HepG2 (cell line): ENCODE results near the gene ANKRD40. TPM values are rescaled to one million over a fixed set of nuclear protein-coding genes. Genes with fewer than 3 reads are reported as not detected.

Source experiments
- BHLHE40 ChIP-seq: IDR thresholded peaks from 2 replicates; pipeline ENCODE4 v1.6.1; 2011; ENCODE audit warnings: low read length, improper control_type of control experiment
- CHCHD3 ChIP-seq: sonication (generic); formaldehyde crosslinking; IDR thresholded peaks from 2 replicates; pipeline ENCODE4 v1.8.0; 2022; ENCODE audit warnings: mild to moderate bottlenecking, missing genetic modification reagents, moderate library complexity
- KLF9 ChIP-seq: IDR thresholded peaks from 2 replicates; pipeline ENCODE4 v1.6.1; 2016; ENCODE audit warnings: low read depth
- KMT2A ChIP-seq: sonication (generic); formaldehyde crosslinking; IDR thresholded peaks from 2 replicates; pipeline ENCODE4 v1.4.0; 2020; ENCODE audit warnings: missing genetic modification reagents
- NCOA5 ChIP-seq: sonication (generic); formaldehyde crosslinking; IDR thresholded peaks from 2 replicates; pipeline ENCODE4 v1.4.0; 2020; ENCODE audit warnings: missing genetic modification reagents
- NR1H2 ChIP-seq: sonication (generic); formaldehyde crosslinking; IDR thresholded peaks from 2 replicates; pipeline ENCODE4 v1.8.1; 2022; ENCODE audit warnings: low read depth, missing genetic modification reagents, borderline replicate concordance
- NR2F1 ChIP-seq, 2 experiments: fragments of 450-650 bp in 1 of 2; formaldehyde crosslinking in 1 of 2; IDR thresholded peaks; 2 replicates each; pipeline versions ENCODE4 v1.5.0 to v1.6.1; 2016 to 2020; ENCODE audit warnings: mild to moderate bottlenecking in 1 of 2, missing compliant biosample characterization in 1 of 2, missing genetic modification reagents in 1 of 2, moderate library complexity in 1 of 2
- SOX5 ChIP-seq: IDR thresholded peaks from 2 replicates; pipeline ENCODE4 v1.6.1; 2016; ENCODE audit warnings: borderline replicate concordance
- YEATS2 ChIP-seq: sonication (generic); formaldehyde crosslinking; IDR thresholded peaks from 2 replicates; pipeline ENCODE4 v1.4.0; 2020; ENCODE audit warnings: missing genetic modification reagents, borderline replicate concordance
- ZNF251 ChIP-seq: sonication (generic); formaldehyde crosslinking; IDR thresholded peaks from 2 replicates; pipeline ENCODE4 v1.9.0; 2021; ENCODE audit warnings: mild to moderate bottlenecking, missing genetic modification reagents
- ZNF562 ChIP-seq: sonication (generic); formaldehyde crosslinking; IDR thresholded peaks from 2 replicates; pipeline ENCODE4 v1.8.0; 2022; ENCODE audit warnings: missing genetic modification reagents, borderline replicate concordance
- ZNF605 ChIP-seq: sonication (generic); formaldehyde crosslinking; IDR thresholded peaks from 2 replicates; pipeline ENCODE4 v1.8.0; 2022; ENCODE audit warnings: mild to moderate bottlenecking, missing genetic modification reagents
- ZNF766 ChIP-seq: sonication (generic); formaldehyde crosslinking; IDR thresholded peaks from 2 replicates; pipeline ENCODE4 v1.5.0; 2020; ENCODE audit warnings: missing genetic modification reagents, borderline replicate concordance
- ZNF878 ChIP-seq: sonication (generic); formaldehyde crosslinking; IDR thresholded peaks from 2 replicates; pipeline ENCODE4 v1.8.1; 2023; ENCODE audit warnings: mild to moderate bottlenecking, missing genetic modification reagents, moderate library complexity
- ZSCAN9 ChIP-seq: IDR thresholded peaks from 2 replicates; pipeline ENCODE4 v1.6.1; 2016; ENCODE audit warnings: borderline replicate concordance
- polyA plus RNA-seq, 8 experiments: library from polyadenylated mRNA; depleted of rRNA in 3 of 8; stranded (reverse) in 7 of 8; unstranded in 1 of 8; fragments of >200 nt; fragmentation: Illumina TruSeq in 4 of 8; extraction: Trizol in 4 of 8; gene quantifications; 2 replicates each; pipeline versions ENCODE4 v1.2.1 to v1.2.3, GENCODE V29; 2011 to 2016; ENCODE audit warnings: low read depth in 4 of 8, missing spikeins in 1 of 8, mixed read lengths in 1 of 8; ENCODE audit not compliant: insufficient read depth in 1 of 8
- total RNA-seq, 5 experiments: library from RNA; depleted of rRNA; stranded (reverse); fragments of >200 nt; fragmentation: Illumina TruSeq; extraction: Trizol; gene quantifications; 2 replicates each; pipeline ENCODE4 v1.2.3, GENCODE V29; 2016; ENCODE audit warnings: low read depth in 1 of 5
- TF ChIP-seq, protein P1 (sequence below): IDR thresholded peaks from 2 replicates; pipeline ENCODE4 v1.6.1; 2012; ENCODE audit warnings: inconsistent platforms
- TF ChIP-seq, protein P2 (sequence below): sonication (generic); formaldehyde crosslinking; IDR thresholded peaks from 2 replicates; pipeline ENCODE4 v1.5.0; 2020; ENCODE audit warnings: missing genetic modification reagents
- TF ChIP-seq, protein P3 (sequence below): sonication (generic); formaldehyde crosslinking; IDR thresholded peaks from 2 replicates; pipeline ENCODE4 v1.4.0; 2020; ENCODE audit warnings: missing genetic modification reagents, mild to moderate bottlenecking, borderline replicate concordance
- TF ChIP-seq, protein P4 (sequence below): sonication (generic); formaldehyde crosslinking; IDR thresholded peaks from 2 replicates; pipeline ENCODE4 v1.4.0; 2020; ENCODE audit warnings: low read depth, mild to moderate bottlenecking, missing genetic modification reagents
- TF ChIP-seq, protein P5 (sequence below): sonication (generic); formaldehyde crosslinking; IDR thresholded peaks from 2 replicates; pipeline ENCODE4 v1.4.0; 2020; ENCODE audit warnings: missing genetic modification reagents
- TF ChIP-seq, protein P6 (sequence below): sonication (generic); formaldehyde crosslinking; IDR thresholded peaks from 2 replicates; pipeline ENCODE4 v1.4.0; 2020; ENCODE audit warnings: missing genetic modification reagents

ANKRD40 gene
- total and polyA plus RNA-seq, 2 of the 13 experiments (the other 11 are each of a cell fraction or from before 2014, with no cell fraction given), result 35.0 to 46.4 TPM

GRCh38 chr17:50679008-50679544 lies 28.6 kb downstream of the ANKRD40 start (continued):
- no peak for TF ChIP-seq CHCHD3 (CRISPR knock-in tag)
- TF ChIP-seq, protein P1, sequence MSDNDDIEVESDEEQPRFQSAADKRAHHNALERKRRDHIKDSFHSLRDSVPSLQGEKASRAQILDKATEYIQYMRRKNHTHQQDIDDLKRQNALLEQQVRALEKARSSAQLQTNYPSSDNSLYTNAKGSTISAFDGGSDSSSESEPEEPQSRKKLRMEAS, result peak; percentile 56; the same call in 1 of the 2 replicates
- no peak for TF ChIP-seq ZNF878
- TF ChIP-seq, protein P2, sequence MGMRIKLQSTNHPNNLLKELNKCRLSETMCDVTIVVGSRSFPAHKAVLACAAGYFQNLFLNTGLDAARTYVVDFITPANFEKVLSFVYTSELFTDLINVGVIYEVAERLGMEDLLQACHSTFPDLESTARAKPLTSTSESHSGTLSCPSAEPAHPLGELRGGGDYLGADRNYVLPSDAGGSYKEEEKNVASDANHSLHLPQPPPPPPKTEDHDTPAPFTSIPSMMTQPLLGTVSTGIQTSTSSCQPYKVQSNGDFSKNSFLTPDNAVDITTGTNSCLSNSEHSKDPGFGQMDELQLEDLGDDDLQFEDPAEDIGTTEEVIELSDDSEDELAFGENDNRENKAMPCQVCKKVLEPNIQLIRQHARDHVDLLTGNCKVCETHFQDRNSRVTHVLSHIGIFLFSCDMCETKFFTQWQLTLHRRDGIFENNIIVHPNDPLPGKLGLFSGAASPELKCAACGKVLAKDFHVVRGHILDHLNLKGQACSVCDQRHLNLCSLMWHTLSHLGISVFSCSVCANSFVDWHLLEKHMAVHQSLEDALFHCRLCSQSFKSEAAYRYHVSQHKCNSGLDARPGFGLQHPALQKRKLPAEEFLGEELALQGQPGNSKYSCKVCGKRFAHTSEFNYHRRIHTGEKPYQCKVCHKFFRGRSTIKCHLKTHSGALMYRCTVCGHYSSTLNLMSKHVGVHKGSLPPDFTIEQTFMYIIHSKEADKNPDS (CRISPR knock-in tag), result no peak
- no peak for TF ChIP-seq ZNF562 (CRISPR knock-in tag)
- peak; percentile 72; the same call in 1 of the 2 replicates for TF ChIP-seq SOX5 (CRISPR knock-in tag)
- TF ChIP-seq, protein P3, sequence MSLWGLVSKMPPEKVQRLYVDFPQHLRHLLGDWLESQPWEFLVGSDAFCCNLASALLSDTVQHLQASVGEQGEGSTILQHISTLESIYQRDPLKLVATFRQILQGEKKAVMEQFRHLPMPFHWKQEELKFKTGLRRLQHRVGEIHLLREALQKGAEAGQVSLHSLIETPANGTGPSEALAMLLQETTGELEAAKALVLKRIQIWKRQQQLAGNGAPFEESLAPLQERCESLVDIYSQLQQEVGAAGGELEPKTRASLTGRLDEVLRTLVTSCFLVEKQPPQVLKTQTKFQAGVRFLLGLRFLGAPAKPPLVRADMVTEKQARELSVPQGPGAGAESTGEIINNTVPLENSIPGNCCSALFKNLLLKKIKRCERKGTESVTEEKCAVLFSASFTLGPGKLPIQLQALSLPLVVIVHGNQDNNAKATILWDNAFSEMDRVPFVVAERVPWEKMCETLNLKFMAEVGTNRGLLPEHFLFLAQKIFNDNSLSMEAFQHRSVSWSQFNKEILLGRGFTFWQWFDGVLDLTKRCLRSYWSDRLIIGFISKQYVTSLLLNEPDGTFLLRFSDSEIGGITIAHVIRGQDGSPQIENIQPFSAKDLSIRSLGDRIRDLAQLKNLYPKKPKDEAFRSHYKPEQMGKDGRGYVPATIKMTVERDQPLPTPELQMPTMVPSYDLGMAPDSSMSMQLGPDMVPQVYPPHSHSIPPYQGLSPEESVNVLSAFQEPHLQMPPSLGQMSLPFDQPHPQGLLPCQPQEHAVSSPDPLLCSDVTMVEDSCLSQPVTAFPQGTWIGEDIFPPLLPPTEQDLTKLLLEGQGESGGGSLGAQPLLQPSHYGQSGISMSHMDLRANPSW, result no peak
- no peak for TF ChIP-seq NR1H2 (CRISPR knock-in tag)
- TF ChIP-seq YEATS2 (CRISPR knock-in tag), result no peak
- no peak for TF ChIP-seq ZNF605 (CRISPR knock-in tag)
- no peak for TF ChIP-seq ZNF766 (CRISPR knock-in tag)
- TF ChIP-seq KMT2A (CRISPR knock-in tag), result peak; percentile 30
- TF ChIP-seq, protein P4, sequence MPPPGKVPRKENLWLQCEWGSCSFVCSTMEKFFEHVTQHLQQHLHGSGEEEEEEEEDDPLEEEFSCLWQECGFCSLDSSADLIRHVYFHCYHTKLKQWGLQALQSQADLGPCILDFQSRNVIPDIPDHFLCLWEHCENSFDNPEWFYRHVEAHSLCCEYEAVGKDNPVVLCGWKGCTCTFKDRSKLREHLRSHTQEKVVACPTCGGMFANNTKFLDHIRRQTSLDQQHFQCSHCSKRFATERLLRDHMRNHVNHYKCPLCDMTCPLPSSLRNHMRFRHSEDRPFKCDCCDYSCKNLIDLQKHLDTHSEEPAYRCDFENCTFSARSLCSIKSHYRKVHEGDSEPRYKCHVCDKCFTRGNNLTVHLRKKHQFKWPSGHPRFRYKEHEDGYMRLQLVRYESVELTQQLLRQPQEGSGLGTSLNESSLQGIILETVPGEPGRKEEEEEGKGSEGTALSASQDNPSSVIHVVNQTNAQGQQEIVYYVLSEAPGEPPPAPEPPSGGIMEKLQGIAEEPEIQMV (CRISPR knock-in tag), result no peak
- peak; percentile 71 to 81; a peak in 3 of 4 replicates for TF ChIP-seq NR2F1 (CRISPR knock-in tag; IDR thresholded peaks at IDR 0.05)
- no peak for TF ChIP-seq ZSCAN9
- TF ChIP-seq, protein P5, sequence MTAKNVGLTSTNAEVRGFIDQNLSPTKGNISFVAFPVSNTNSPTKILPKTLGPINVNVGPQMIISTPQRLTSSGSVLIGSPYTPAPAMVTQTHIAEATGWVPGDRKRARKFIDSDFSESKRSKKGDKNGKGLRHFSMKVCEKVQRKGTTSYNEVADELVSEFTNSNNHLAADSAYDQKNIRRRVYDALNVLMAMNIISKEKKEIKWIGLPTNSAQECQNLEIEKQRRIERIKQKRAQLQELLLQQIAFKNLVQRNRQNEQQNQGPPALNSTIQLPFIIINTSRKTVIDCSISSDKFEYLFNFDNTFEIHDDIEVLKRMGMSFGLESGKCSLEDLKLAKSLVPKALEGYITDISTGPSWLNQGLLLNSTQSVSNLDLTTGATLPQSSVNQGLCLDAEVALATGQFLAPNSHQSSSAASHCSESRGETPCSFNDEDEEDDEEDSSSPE (CRISPR knock-in tag), result no peak
- TF ChIP-seq BHLHE40, result peak; percentile 61
- no peak for TF ChIP-seq NCOA5 (CRISPR knock-in tag)
- TF ChIP-seq ZNF251 (CRISPR knock-in tag), result no peak
- TF ChIP-seq, protein P6, sequence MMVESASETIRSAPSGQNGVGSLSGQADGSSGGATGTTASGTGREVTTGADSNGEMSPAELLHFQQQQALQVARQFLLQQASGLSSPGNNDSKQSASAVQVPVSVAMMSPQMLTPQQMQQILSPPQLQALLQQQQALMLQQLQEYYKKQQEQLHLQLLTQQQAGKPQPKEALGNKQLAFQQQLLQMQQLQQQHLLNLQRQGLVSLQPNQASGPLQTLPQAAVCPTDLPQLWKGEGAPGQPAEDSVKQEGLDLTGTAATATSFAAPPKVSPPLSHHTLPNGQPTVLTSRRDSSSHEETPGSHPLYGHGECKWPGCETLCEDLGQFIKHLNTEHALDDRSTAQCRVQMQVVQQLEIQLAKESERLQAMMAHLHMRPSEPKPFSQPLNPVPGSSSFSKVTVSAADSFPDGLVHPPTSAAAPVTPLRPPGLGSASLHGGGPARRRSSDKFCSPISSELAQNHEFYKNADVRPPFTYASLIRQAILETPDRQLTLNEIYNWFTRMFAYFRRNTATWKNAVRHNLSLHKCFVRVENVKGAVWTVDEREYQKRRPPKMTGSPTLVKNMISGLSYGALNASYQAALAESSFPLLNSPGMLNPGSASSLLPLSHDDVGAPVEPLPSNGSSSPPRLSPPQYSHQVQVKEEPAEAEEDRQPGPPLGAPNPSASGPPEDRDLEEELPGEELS (CRISPR knock-in tag), result peak; percentile 48
- no peak for TF ChIP-seq KLF9 (CRISPR knock-in tag)
